Loucy (cell line): ENCODE measurements around the gene TBC1D2B.

Source experiments
- H2AFZ ChIP-seq: fragments of 200-600 bp; sonication (generic); 2 replicates; pipeline ENCODE4 v1.6.0; 2016; ENCODE audit warnings: antibody characterized with exemption, mild to moderate bottlenecking, low read length, moderate library complexity
- H3F3A ChIP-seq: fragments of 200-600 bp; 2 replicates; pipeline ENCODE4 v1.6.0; 2016; ENCODE audit warnings: antibody characterized with exemption, low read depth, mild to moderate bottlenecking
- H3K27me3 ChIP-seq: fragments of 200-600 bp; sonication (generic); 2 replicates; pipeline ENCODE4 v1.6.1; 2014; ENCODE audit warnings: low read length, mild to moderate bottlenecking; ENCODE audit not compliant: insufficient read depth, poor library complexity, severe bottlenecking
- H3K36me3 ChIP-seq: fragments of 200-600 bp; sonication (generic); 2 replicates; pipeline ENCODE4 v1.6.1; 2016; ENCODE audit warnings: low read length; ENCODE audit not compliant: insufficient read depth
- H3K4me1 ChIP-seq: fragments of 200-600 bp; sonication (generic); 2 replicates; pipeline ENCODE4 v1.5.1; 2014; ENCODE audit warnings: low read length, mild to moderate bottlenecking; ENCODE audit not compliant: insufficient read depth, poor library complexity, severe bottlenecking
- H3K4me2 ChIP-seq: fragments of 200-600 bp; sonication (generic); 2 replicates; pipeline ENCODE4 v1.6.0; 2014; ENCODE audit warnings: antibody characterized with exemption, low read length, low read depth, mild to moderate bottlenecking; ENCODE audit not compliant: poor library complexity, severe bottlenecking
- H3K4me3 ChIP-seq: fragments of 200-600 bp; sonication (generic); 2 replicates; pipeline ENCODE4 v1.5.1; 2014; ENCODE audit warnings: low read length, mild to moderate bottlenecking, mixed read lengths; ENCODE audit not compliant: poor library complexity, severe bottlenecking
- H3K79me2 ChIP-seq: fragments of 200-600 bp; sonication (generic); 2 replicates; pipeline ENCODE4 v1.6.1; 2014; ENCODE audit warnings: low read length; ENCODE audit not compliant: insufficient read depth
- H3K9ac ChIP-seq: fragments of 200-600 bp; sonication (generic); 2 replicates; pipeline ENCODE4 v1.6.0; 2014; ENCODE audit warnings: mild to moderate bottlenecking, low read depth, low read length, moderate library complexity; ENCODE audit not compliant: poor library complexity, severe bottlenecking
- H3K9me2 ChIP-seq: fragments of 200-600 bp; sonication (generic); replicated peaks from 2 replicates; pipeline ENCODE4 v1.6.1; 2016; ENCODE audit warnings: low read depth, low read length, mixed read lengths
- H3K9me3 ChIP-seq: fragments of 200-600 bp; sonication (generic); 2 replicates; pipeline ENCODE4 v1.6.1; 2014; ENCODE audit warnings: mild to moderate bottlenecking, antibody characterized with exemption, low read length, low read depth; ENCODE audit not compliant: insufficient read depth
- H4K20me1 ChIP-seq: fragments of 200-600 bp; sonication (generic); 2 replicates; pipeline ENCODE4 v1.6.0; 2014; ENCODE audit warnings: antibody characterized with exemption, low read length, mild to moderate bottlenecking; ENCODE audit not compliant: insufficient read depth, poor library complexity, severe bottlenecking
- CTCF ChIP-seq: fragments of 200-600 bp; sonication (generic); conservative IDR thresholded peaks from 2 replicates; pipeline ENCODE4 v1.5.1; 2014; ENCODE audit warnings: mild to moderate bottlenecking, antibody characterized with exemption, low read length
- EZH2phosphoT487 ChIP-seq: fragments of 200-600 bp; IDR thresholded peaks from 2 replicates; pipeline ENCODE4 v1.6.1; 2018; ENCODE audit warnings: antibody characterized with exemption, mild to moderate bottlenecking, moderate library complexity, borderline replicate concordance

TBC1D2B gene

GRCh38 chr15:78007211-78007931 lies 70.1 kb downstream of the TBC1D2B start:
- no peak overlapping the region for H3K4me2 ChIP-seq
- no peaks in the 10 kb centered on the region for H3K9me3 ChIP-seq
- H3K4me1 ChIP-seq, result peaks cover 37% of the 10 kb centered on the region
- H4K20me1 ChIP-seq, result no peaks in the 10 kb centered on the region
- no peaks in the 10 kb centered on the region for H3K9me2 ChIP-seq
- TF ChIP-seq CTCF (no peak), EZH2phosphoT487 (no peak)
- H3K79me2 ChIP-seq, result peaks cover 43% of the 10 kb centered on the region; the same call in 1 of the 2 replicates
- no peaks in the 10 kb centered on the region for H3F3A ChIP-seq
- peaks cover 90% of the 10 kb centered on the region for H3K36me3 ChIP-seq
- no peaks in the 10 kb centered on the region for H3K27me3 ChIP-seq
- no peak overlapping the region for H2AFZ ChIP-seq
- H3K9ac ChIP-seq, result no peak overlapping the region
- H3K4me3 ChIP-seq, result no peak overlapping the region

GRCh38 chr15:78006567-78007205 lies 70.8 kb downstream of the TBC1D2B start:
- no peaks in the 10 kb centered on the region for H4K20me1 ChIP-seq
- peak overlapping the region; percentile 21 for H3K4me2 ChIP-seq
- H3K9me2 ChIP-seq, result no peaks in the 10 kb centered on the region
- peaks cover 91% of the 10 kb centered on the region for H3K36me3 ChIP-seq
- H2AFZ ChIP-seq, result no peak overlapping the region
- peaks cover 39% of the 10 kb centered on the region; the same call in 1 of the 2 replicates for H3K79me2 ChIP-seq
- peaks cover 37% of the 10 kb centered on the region for H3K4me1 ChIP-seq
- H3K4me3 ChIP-seq, result no peak overlapping the region
- no peaks in the 10 kb centered on the region for H3K9me3 ChIP-seq
- TF ChIP-seq CTCF (no peak), EZH2phosphoT487 (no peak)
- H3K9ac ChIP-seq, result peak overlapping the region; percentile 24
- no peaks in the 10 kb centered on the region for H3F3A ChIP-seq
- H3K27me3 ChIP-seq, result no peaks in the 10 kb centered on the region

GRCh38 chr15:78004919-78005634 lies 72.4 kb downstream of the TBC1D2B start:
- TF ChIP-seq EZH2phosphoT487, result no peak
- TF ChIP-seq CTCF, result no peak
- no peaks in the 10 kb centered on the region for H3F3A ChIP-seq
- no peaks in the 10 kb centered on the region for H4K20me1 ChIP-seq
- no peaks in the 10 kb centered on the region for H3K9me3 ChIP-seq
- H3K36me3 ChIP-seq, result peaks cover 94% of the 10 kb centered on the region
- H3K4me3 ChIP-seq, result no peak overlapping the region
- no peaks in the 10 kb centered on the region for H3K27me3 ChIP-seq
- H3K9ac ChIP-seq, result no peak overlapping the region
- H2AFZ ChIP-seq, result no peak overlapping the region
- H3K4me1 ChIP-seq, result peaks cover 37% of the 10 kb centered on the region
- H3K79me2 ChIP-seq, result peaks cover 37% of the 10 kb centered on the region
- no peaks in the 10 kb centered on the region for H3K9me2 ChIP-seq
- no peak overlapping the region for H3K4me2 ChIP-seq
